Body of pancreas (tissue), 4 donors: ENCODE measurements around the gene NKD1. TPM values are rescaled to one million over a fixed set of nuclear protein-coding genes. Genes with fewer than 3 reads are reported as not detected.

Experiments used
- ATAC-seq: fragments of 150-250 bp; one replicate; pipeline ENCODE4 v1.9.1; 2016
- DNase-seq, 4 donors: peaks; one replicate each; pipeline ENCODE4 v3.0.0-alpha.2; 2019
- H3K27ac ChIP-seq, 4 donors: fragments of 200-600 bp; sonication (generic); 1 replicate in 3 of 4; 2 replicates in 1 of 4; pipeline versions ENCODE4 v1.5.1 to v1.6.1; 2016 to 2019; ENCODE audit warnings: mild to moderate bottlenecking in 1 of 4, mixed read lengths in 1 of 4, moderate library complexity in 1 of 4
- H3K27me3 ChIP-seq, 2 donors: fragments of 200-600 bp; sonication (generic); one replicate each; pipeline ENCODE4 v1.6.0; 2016; ENCODE audit warnings: mild to moderate bottlenecking in 1 of 2
- H3K36me3 ChIP-seq, 2 donors: fragments of 200-600 bp; sonication (generic); replicated peaks in 1 of 2; 2 replicates each; pipeline ENCODE4 v1.5.1; 2016; ENCODE audit warnings: low read depth in 2 of 2; ENCODE audit not compliant: insufficient read depth in 1 of 2
- H3K4me1 ChIP-seq: fragments of 200-600 bp; sonication (generic); one replicate; pipeline ENCODE4 v1.6.0; 2016
- H3K4me3 ChIP-seq, 2 donors: fragments of 200-600 bp; sonication (generic); 1 replicate in 1 of 2; 2 replicates in 1 of 2; pipeline ENCODE4 v1.5.1; 2016 to 2019
- H3K9me3 ChIP-seq, 3 donors: fragments of 200-600 bp; sonication (generic); 1 replicate in 2 of 3; 2 replicates in 1 of 3; pipeline ENCODE4 v1.5.1; 2016
- CTCF ChIP-seq, 7 experiments: fragments of 450-650 bp in 4 of 7; fragments of 200-600 bp in 3 of 7; sonication (generic) in 3 of 7; IDR thresholded peaks; one replicate each; pipeline ENCODE4 v1.5.1; 2016 to 2019; ENCODE audit warnings: antibody characterized with exemption in 7 of 7
- POLR2A ChIP-seq, 3 donors: fragments of 450-650 bp; IDR thresholded peaks; one replicate each; pipeline ENCODE4 v1.6.1; 2016; ENCODE audit warnings: antibody characterized with exemption in 3 of 3, mild to moderate bottlenecking in 2 of 3
- WGBS, 2 donors: methylation state at CpG; one replicate each; pipeline ENCODE4 v1.1.5; 2017; 5-methylcytosine and 5-hydroxymethylcytosine counted together
- intact Hi-C: fragments of 100-400 bp; cut with DNase I; formaldehyde crosslinking; loops from one replicate; pipeline ENCODE4 v1.15.1; 2023
- total RNA-seq, 2 donors: library from RNA; depleted of rRNA; stranded (reverse); fragments of >200 nt; gene quantifications; one replicate each; pipeline ENCODE4 v1.1.0, GENCODE V29; 2016

The NKD1 gene
- total RNA-seq, 2 donors from 2014 or later, result 2.0 to 4.9 TPM

- WGBS, 2 donors, result 82 to 85% methylated on average over 1 of the region's 1 CpG
- intact Hi-C loops, result no loop called here
These were observed 33.0 kb upstream of the NKD1 start for GRCh38 chr16:50515218-50515617.

GRCh38 chr16:50516401-50516800 lies 31.8 kb upstream of the NKD1 start:
- TF ChIP-seq CTCF (IDR thresholded peaks at IDR 0.05) (no peak), POLR2A (IDR thresholded peaks at IDR 0.05) (no peak)
- Histone ChIP-seq H3K4me3 (no peak overlapping the region), H3K36me3 (no peaks in the 10 kb centered on the region), H3K4me1 (no peaks in the 10 kb centered on the region), H3K27me3 (no peaks in the 10 kb centered on the region), H3K27ac (no peak overlapping the region), H3K9me3 (no peaks in the 10 kb centered on the region)
- intact Hi-C loops, result no loop called here
- ATAC-seq, result no peak
- DNase-seq, result no peak

More at GRCh38 chr16:50515218-50515617, 33.0 kb upstream of the NKD1 start:
- ATAC-seq (no peak), DNase-seq (no peak)
- H3K27me3 ChIP-seq, result no peaks in the 10 kb centered on the region
- no peaks in the 10 kb centered on the region for H3K4me1 ChIP-seq
- H3K9me3 ChIP-seq, result no peaks in the 10 kb centered on the region
- H3K27ac ChIP-seq, result no peak overlapping the region
- TF ChIP-seq POLR2A (IDR thresholded peaks at IDR 0.05), result no peak
- TF ChIP-seq CTCF (IDR thresholded peaks at IDR 0.05), result no peak
- H3K36me3 ChIP-seq, result no peaks in the 10 kb centered on the region
- no peak overlapping the region for H3K4me3 ChIP-seq

- Histone ChIP-seq H3K27me3 (no peaks in the 10 kb centered on the region), H3K27ac (no peak overlapping the region), H3K4me1 (no peaks in the 10 kb centered on the region), H3K36me3 (no peaks in the 10 kb centered on the region), H3K9me3 (no peaks in the 10 kb centered on the region), H3K4me3 (no peak overlapping the region)
- DNase-seq (no peak), ATAC-seq (no peak)
- WGBS, 2 donors, result 94 to 100% methylated on average over 1 of the region's 1 CpG
- intact Hi-C loops, result no loop called here
- TF ChIP-seq POLR2A (IDR thresholded peaks at IDR 0.05), result no peak
- TF ChIP-seq CTCF (IDR thresholded peaks at IDR 0.05), result no peak
These were observed 31.3 kb upstream of the NKD1 start for GRCh38 chr16:50516890-50517289.

GRCh38 chr16:50517450-50518252 lies 30.5 kb upstream of the NKD1 start:
- Histone ChIP-seq H3K9me3 (no peaks in the 10 kb centered on the region), H3K4me1 (no peaks in the 10 kb centered on the region), H3K27ac (no peak overlapping the region), H3K27me3 (no peaks in the 10 kb centered on the region), H3K36me3 (no peaks in the 10 kb centered on the region), H3K4me3 (no peak overlapping the region)
- DNase-seq (peak in 1 of 4 donors; percentile 23), ATAC-seq (no peak)
- intact Hi-C loops, result no loop called here
- 27 to 33% methylated on average over 1 to 2 of the region's 2 CpGs for WGBS, 2 donors
- TF ChIP-seq POLR2A (IDR thresholded peaks at IDR 0.05) (no peak), CTCF (IDR thresholded peaks at IDR 0.05) (no peak)

- H3K9me3 ChIP-seq, result no peaks in the 10 kb centered on the region
- no peak overlapping the region for H3K27ac ChIP-seq
- no peak for ATAC-seq
- TF ChIP-seq CTCF (IDR thresholded peaks at IDR 0.05) (no peak), POLR2A (IDR thresholded peaks at IDR 0.05) (no peak)
- no peaks in the 10 kb centered on the region for H3K4me1 ChIP-seq
- H3K36me3 ChIP-seq, result no peaks in the 10 kb centered on the region
- 65 to 68% methylated on average over 5 of the region's 5 CpGs for whole genome bisulfite sequencing, 2 donors
- intact Hi-C loops, result no loop called here
- DNase-seq, result no peak
- no peak overlapping the region for H3K4me3 ChIP-seq
- no peaks in the 10 kb centered on the region for H3K27me3 ChIP-seq
These were observed 29.2 kb upstream of the NKD1 start for GRCh38 chr16:50519001-50519400.
